Prostate gland (tissue), 2 donors: ENCODE results near the gene WDR83. TPM values are rescaled to one million over a fixed set of nuclear protein-coding genes. Genes with fewer than 3 reads are reported as not detected.

Source experiments
- DNase-seq: peaks from one replicate; pipeline ENCODE4 v3.0.0-alpha.2; 2019; ENCODE audit warnings: low spot score
- H3K27ac ChIP-seq, 2 donors: fragments of 200-600 bp; sonication (generic); 2 replicates each; pipeline ENCODE4 v1.5.1; 2017 to 2019
- H3K27me3 ChIP-seq: fragments of 200-600 bp; sonication (generic); replicated peaks from 2 replicates; pipeline ENCODE4 v1.5.1; 2019; ENCODE audit not compliant: insufficient read depth
- H3K36me3 ChIP-seq, 2 donors: fragments of 200-600 bp; sonication (generic); 1 replicate in 1 of 2; 2 replicates in 1 of 2; pipeline versions ENCODE4 v1.5.1 to v1.8.1; 2017 to 2019
- H3K4me1 ChIP-seq: fragments of 200-600 bp; sonication (generic); replicated peaks from 2 replicates; pipeline ENCODE4 v1.5.1; 2019
- H3K4me3 ChIP-seq, 2 donors: fragments of 200-600 bp; sonication (generic); 2 replicates each; pipeline ENCODE4 v1.5.1; 2017 to 2019
- H3K9me3 ChIP-seq: fragments of 200-600 bp; sonication (generic); 2 replicates; pipeline ENCODE4 v1.5.1; 2017
- POLR2A ChIP-seq: fragments of 450-650 bp; IDR thresholded peaks from one replicate; pipeline ENCODE4 v1.6.1; 2016; ENCODE audit warnings: antibody characterized with exemption, mild to moderate bottlenecking
- POLR2AphosphoS5 ChIP-seq: sonication (generic); formaldehyde crosslinking; IDR thresholded peaks from one replicate; pipeline ENCODE4 v1.6.1; 2017; ENCODE audit warnings: antibody characterized with exemption
- WGBS: methylation state at CpG from one replicate; pipeline ENCODE4 v1.1.5; 2018; 5-methylcytosine and 5-hydroxymethylcytosine counted together
- intact Hi-C: fragments of 100-400 bp; cut with DNase I; formaldehyde crosslinking; loops from one replicate; pipeline ENCODE4 v1.14.2; 2022
- total RNA-seq, 2 donors: library from RNA; depleted of rRNA; stranded (reverse); fragments of >200 nt; gene quantifications; one replicate each; pipeline ENCODE4 v1.1.0, GENCODE V29; 2016
- TF ChIP-seq, protein P1 (sequence below), 4 experiments: fragments of 200-600 bp in 2 of 4; fragments of 450-650 bp in 2 of 4; sonication (generic) in 2 of 4; IDR thresholded peaks; 1 replicate in 3 of 4; 2 replicates in 1 of 4; pipeline ENCODE4 v1.5.1; 2016 to 2019; ENCODE audit warnings: antibody characterized with exemption in 4 of 4, mild to moderate bottlenecking in 2 of 4, moderate library complexity in 2 of 4

Gene WDR83
- total RNA-seq, 2 donors from 2014 or later = 14.9 to 16.2 TPM

DNA sequence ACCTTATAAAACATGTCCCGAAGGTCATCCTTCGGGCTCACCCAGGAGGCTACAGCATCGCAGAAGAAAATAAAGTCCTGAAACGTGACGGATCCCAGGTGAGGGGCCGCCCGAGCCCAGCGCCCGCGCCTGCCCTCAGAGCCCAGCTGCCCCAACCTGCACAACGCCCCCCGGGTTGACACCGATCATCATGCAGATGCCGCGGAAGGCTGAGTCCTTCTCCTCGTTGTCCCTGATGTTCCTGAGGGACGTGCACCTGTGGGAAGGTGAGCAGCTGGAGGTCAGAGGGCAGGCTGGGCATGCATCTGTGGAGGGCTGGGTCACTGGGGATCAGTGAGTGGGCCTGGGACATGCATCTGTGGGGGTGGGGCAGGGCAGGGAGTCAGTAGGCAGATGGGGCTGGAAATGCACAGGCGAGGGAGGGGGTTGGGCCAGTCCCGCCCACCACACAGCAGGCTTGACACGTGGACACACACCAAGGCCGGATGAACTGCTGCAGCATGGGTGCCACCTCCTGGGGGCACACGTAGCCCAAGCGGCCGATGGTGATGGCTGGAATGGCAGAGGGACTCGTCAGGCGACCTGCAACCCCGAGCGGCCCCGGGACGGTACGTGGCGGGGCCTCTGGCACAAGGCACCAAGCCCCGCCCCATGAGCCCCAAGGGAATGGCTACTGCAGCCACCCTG, 35.1 kb downstream of the WDR83 start:
- Histone ChIP-seq H3K9me3 (no peaks in the 10 kb centered on the region), H3K4me3 (no peak overlapping the region), H3K27ac (no peak overlapping the region), H3K4me1 (no peaks in the 10 kb centered on the region), H3K27me3 (no peaks in the 10 kb centered on the region), H3K36me3 (peaks cover 30 to 38% of the 10 kb centered on the region in 2 donors)
- DNase-seq = no peak
- TF ChIP-seq, protein P1, sequence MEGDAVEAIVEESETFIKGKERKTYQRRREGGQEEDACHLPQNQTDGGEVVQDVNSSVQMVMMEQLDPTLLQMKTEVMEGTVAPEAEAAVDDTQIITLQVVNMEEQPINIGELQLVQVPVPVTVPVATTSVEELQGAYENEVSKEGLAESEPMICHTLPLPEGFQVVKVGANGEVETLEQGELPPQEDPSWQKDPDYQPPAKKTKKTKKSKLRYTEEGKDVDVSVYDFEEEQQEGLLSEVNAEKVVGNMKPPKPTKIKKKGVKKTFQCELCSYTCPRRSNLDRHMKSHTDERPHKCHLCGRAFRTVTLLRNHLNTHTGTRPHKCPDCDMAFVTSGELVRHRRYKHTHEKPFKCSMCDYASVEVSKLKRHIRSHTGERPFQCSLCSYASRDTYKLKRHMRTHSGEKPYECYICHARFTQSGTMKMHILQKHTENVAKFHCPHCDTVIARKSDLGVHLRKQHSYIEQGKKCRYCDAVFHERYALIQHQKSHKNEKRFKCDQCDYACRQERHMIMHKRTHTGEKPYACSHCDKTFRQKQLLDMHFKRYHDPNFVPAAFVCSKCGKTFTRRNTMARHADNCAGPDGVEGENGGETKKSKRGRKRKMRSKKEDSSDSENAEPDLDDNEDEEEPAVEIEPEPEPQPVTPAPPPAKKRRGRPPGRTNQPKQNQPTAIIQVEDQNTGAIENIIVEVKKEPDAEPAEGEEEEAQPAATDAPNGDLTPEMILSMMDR (IDR thresholded peaks at IDR 0.05) = no peak
- no peak for TF ChIP-seq POLR2A
- TF ChIP-seq POLR2AphosphoS5 = no peak
- 85% methylated on average over 32 of the region's 33 CpGs for WGBS
- intact Hi-C loops = no loop called here

DNA sequence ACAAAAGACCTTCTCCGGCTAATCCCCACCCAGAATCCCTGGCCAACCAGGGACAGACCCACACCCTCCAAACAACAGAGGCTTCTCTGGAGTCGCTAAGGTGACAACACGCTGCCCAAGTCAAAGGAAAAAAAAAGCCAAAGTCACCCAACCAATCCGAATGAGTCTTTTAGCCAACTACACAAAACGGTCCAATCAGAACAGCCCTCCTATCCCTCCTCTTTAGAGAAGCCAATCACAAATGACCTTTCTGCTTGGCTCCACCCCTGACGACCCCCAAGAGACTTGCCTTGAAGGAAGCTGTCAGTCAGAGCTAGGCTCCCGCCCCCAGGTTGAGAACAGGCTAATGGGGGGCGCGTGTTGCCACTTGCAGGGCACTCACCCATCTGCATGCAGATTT, 36.4 kb downstream of the WDR83 start:
- Histone ChIP-seq H3K9me3 (no peaks in the 10 kb centered on the region), H3K36me3 (peaks cover 34 to 38% of the 10 kb centered on the region in 2 donors), H3K4me1 (no peaks in the 10 kb centered on the region), H3K27ac (no peak overlapping the region), H3K27me3 (no peaks in the 10 kb centered on the region), H3K4me3 (no peak overlapping the region)
- 63% methylated on average over 9 of the region's 9 CpGs for WGBS
- intact Hi-C loops = no loop called here
- DNase-seq = no peak
- TF ChIP-seq, protein P1 (IDR thresholded peaks at IDR 0.05) = no peak
- TF ChIP-seq POLR2A = no peak
- no peak for TF ChIP-seq POLR2AphosphoS5

DNA sequence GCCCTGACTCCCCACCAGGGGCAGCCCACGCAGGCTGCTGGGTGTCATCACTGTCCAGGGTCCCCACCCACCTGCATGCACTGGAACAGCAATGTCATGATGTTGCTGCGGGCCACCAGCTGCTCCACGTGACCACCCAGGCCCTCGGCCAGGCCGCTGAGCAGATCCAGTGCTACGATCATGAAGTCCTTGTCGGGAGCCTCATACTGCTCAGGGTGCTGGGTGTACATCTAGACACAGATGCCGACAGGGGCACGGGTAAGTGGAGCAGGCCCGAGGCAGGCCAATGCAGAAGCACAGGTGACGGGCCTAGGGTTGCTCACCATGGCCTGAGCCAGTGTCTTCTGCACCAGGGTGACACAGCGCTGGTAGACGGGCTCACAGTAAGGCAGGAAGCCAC, 38.6 kb downstream of the WDR83 start:
- DNase-seq = no peak
- TF ChIP-seq POLR2AphosphoS5 (no peak), POLR2A (no peak)
- TF ChIP-seq, protein P1 (IDR thresholded peaks at IDR 0.05) = no peak
- WGBS = 93% methylated on average over 12 of the region's 13 CpGs
- Histone ChIP-seq H3K4me1 (no peaks in the 10 kb centered on the region), H3K4me3 (no peak overlapping the region), H3K9me3 (no peaks in the 10 kb centered on the region), H3K27me3 (no peaks in the 10 kb centered on the region), H3K27ac (no peak overlapping the region), H3K36me3 (peaks cover 34 to 39% of the 10 kb centered on the region in 2 donors)
- intact Hi-C loops = no loop called here

DNA sequence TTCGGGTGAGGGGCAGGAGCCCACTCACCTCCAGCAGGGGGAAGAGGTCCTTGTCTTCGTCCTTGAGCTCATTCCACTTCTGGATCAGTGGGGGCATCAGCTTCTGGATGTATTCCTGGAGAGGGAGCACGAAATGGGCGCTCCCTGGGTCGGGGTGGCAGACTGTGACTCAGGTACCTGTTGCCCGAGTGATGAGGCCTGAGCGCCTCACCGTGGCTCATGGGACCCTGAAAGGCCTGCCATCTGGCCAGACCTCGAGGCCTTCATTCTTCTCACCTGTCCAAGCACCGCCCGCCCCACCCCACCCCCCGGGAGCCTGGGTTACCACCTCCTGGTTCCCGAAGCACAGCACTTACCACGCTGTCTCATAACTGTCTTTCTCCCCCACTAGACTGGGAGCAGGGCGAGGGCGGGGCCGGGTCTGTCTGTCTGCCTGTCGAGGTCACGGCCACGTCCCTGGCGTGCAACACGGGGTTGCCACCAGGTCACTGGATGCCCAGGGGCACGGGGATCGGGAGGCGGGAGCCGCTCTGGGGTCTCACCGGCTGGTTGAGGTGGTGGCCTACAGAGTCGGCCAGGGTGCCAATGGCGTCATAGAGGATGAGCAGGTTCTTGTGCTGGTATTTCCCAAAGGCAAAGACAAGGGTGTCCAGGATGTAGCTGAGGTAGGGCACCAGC, 39.2 kb downstream of the WDR83 start:
- Histone ChIP-seq H3K4me1 (no peaks in the 10 kb centered on the region), H3K4me3 (no peak overlapping the region), H3K27me3 (no peaks in the 10 kb centered on the region), H3K27ac (no peak overlapping the region), H3K36me3 (peaks cover 34 to 41% of the 10 kb centered on the region in 2 donors), H3K9me3 (no peaks in the 10 kb centered on the region)
- intact Hi-C loops = no loop called here
- 89% methylated on average over 29 of the region's 29 CpGs for WGBS
- TF ChIP-seq POLR2A (no peak), POLR2AphosphoS5 (no peak)
- TF ChIP-seq, protein P1 (IDR thresholded peaks at IDR 0.05) = no peak
- no peak for DNase-seq

- H3K27me3 ChIP-seq = no peaks in the 10 kb centered on the region
- 95% methylated on average over 13 of the region's 13 CpGs for WGBS
- H3K4me3 ChIP-seq = no peak overlapping the region
- no peak overlapping the region for H3K27ac ChIP-seq
- intact Hi-C loops = no loop called here
- H3K9me3 ChIP-seq = no peaks in the 10 kb centered on the region
- no peaks in the 10 kb centered on the region for H3K4me1 ChIP-seq
- TF ChIP-seq POLR2AphosphoS5 (no peak), POLR2A (no peak)
- TF ChIP-seq, protein P1 (IDR thresholded peaks at IDR 0.05) = no peak
- no peak for DNase-seq
- H3K36me3 ChIP-seq = peaks cover 34 to 41% of the 10 kb centered on the region in 2 donors
Measured at GRCh38 chr19:12706332-12706718, 39.7 kb downstream of the WDR83 start.
